LNCaP clone FGC (cell line): Measurements from ENCODE around the gene ADH6.

Experiments used
- DNase-seq: peaks from one replicate; pipeline ENCODE4 v3.0.0-alpha.2; 2011; ENCODE audit warnings: low read depth
- H3K4me3 ChIP-seq: 2 replicates; pipeline ENCODE4 v1.5.1; 2011; ENCODE audit warnings: mild to moderate bottlenecking, low read depth, low read length, control low read depth
- TF ChIP-seq, protein P1 (sequence below): IDR thresholded peaks from 2 replicates; pipeline ENCODE4 v1.5.1; 2012; ENCODE audit warnings: mild to moderate bottlenecking; ENCODE audit not compliant: control insufficient read depth, insufficient read depth; ENCODE audit errors: extremely low read depth

Gene ADH6

DNA sequence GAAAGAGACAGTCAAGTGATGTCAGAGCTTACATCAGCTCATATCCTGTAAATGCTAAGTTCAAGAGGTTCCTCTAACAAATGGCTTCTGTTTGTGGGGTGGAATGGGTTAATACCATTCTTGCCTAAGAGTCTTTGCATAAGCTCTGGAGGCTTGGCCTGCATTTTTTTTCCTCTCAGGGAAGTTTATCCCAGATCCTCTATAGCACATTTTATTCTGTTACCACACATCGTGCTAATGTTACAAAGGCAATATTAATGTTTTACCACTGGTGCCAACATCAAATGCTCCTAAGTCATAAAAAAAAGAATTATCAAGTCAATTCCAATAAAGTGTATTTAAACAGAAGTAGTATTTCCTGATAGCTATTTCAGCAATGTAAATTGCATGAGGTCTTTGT lies 2.9 kb upstream of the ADH6 start:
- no peak overlapping the region for H3K4me3 ChIP-seq
- TF ChIP-seq, protein P1, sequence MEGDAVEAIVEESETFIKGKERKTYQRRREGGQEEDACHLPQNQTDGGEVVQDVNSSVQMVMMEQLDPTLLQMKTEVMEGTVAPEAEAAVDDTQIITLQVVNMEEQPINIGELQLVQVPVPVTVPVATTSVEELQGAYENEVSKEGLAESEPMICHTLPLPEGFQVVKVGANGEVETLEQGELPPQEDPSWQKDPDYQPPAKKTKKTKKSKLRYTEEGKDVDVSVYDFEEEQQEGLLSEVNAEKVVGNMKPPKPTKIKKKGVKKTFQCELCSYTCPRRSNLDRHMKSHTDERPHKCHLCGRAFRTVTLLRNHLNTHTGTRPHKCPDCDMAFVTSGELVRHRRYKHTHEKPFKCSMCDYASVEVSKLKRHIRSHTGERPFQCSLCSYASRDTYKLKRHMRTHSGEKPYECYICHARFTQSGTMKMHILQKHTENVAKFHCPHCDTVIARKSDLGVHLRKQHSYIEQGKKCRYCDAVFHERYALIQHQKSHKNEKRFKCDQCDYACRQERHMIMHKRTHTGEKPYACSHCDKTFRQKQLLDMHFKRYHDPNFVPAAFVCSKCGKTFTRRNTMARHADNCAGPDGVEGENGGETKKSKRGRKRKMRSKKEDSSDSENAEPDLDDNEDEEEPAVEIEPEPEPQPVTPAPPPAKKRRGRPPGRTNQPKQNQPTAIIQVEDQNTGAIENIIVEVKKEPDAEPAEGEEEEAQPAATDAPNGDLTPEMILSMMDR = no peak
- no peak for DNase-seq

DNA sequence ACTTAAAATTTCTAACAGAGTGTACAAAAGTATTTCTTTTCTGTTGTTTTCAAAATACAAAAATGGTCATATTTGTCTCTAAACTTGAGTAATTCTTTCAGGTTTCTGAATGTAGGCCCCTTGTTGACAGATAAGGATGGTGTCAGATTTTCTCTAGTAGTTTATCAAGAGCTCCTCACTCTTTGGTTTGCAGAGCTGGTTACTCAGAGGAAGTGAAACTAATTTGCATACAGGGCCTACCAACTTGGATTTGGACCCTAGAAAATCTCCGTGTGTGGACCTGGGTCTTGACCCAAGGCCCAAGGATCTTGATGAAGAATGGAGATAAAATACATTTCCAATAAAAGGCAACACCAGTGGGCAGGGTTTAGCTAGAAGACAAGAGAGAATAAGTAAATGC lies 433 bp upstream of the ADH6 start:
- no peak for DNase-seq
- H3K4me3 ChIP-seq = no peak overlapping the region
- TF ChIP-seq, protein P1 = no peak

DNA sequence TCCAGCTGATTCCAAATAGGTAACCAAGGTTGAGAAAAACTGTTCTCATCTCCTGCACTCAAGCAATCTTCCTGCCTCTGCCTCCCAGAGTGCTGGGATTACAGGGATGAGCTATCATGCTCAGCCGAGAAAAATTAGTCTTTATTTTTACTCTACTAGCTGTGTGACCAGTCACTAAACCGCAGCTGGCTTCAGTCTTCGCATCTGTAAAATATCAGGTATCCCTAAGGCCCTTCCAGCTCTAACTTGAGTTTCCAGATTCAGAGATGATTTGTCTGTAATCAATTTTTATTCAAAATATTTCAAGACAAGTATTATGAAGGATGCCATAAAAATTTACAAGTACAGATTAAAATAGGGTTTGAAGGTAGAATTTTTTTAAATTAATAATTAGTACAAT lies 3.5 kb downstream of the ADH6 start:
- TF ChIP-seq, protein P1 = no peak
- no peak for DNase-seq
- H3K4me3 ChIP-seq = no peak overlapping the region

DNA sequence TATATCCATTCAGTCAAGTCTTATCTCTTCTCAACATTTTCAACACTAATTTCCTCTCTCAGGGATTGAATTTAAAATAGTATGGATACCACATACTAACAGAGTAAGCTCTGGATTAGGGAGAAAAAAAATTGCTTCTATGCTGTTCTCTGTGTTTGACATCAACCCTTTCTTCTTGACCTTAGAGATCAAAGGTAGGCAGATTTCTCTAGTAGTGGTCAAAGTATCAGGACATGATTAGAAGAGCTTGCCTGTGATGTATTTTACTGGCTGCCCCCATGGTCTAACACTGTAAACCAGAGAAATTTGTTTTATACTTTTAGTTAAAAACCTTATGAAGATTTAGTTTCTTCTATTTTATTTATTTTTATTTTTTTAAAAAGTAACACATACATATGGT lies 8.3 kb downstream of the ADH6 start:
- TF ChIP-seq, protein P1 = no peak
- DNase-seq = no peak
- no peak overlapping the region for H3K4me3 ChIP-seq

DNA sequence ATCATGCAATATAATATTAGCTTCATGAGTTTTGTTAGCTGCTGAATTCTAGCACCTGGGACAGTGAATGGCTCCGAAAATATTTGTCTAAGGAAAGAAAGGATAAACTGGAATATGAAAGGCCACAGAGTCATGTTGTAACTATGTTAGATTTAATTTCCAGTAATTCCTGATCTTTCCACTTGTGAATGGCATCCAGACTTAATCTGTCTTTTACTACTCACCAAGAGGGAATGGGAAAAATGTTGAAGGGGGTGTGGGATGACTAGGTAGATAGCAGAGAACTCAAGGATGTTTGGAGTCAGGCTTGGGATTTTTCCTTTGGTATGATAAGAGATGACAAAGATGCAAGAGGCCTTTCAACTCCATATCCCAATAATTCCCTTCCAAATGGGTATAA lies 9.4 kb downstream of the ADH6 start:
- no peak overlapping the region for H3K4me3 ChIP-seq
- TF ChIP-seq, protein P1 = no peak
- no peak for DNase-seq

DNA sequence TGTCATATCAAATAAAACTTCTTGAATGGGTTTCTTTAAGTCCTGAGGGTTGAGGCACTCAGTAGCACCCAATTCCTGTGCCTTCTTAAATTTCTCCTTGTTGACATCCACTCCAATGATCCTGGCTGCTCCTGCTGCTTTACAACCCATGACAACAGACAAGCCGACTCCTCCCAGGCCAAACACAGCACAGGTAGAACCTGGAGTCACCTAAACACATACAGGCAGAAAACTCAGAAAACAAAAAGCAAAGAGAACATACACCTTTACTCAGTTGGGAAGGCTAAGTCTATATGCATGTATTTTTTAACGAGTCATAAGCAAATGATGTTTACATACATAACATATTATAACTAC lies 10.3 kb downstream of the ADH6 start:
- DNase-seq = no peak

More for the DNA sequence above, 10.3 kb downstream of the ADH6 start:
- H3K4me3 ChIP-seq = no peak overlapping the region
- TF ChIP-seq, protein P1 = no peak
